ENCODE results near the gene VSTM2B. TPM values are rescaled to one million over a fixed set of nuclear protein-coding genes. Genes with fewer than 3 reads are reported as not detected.

Gene VSTM2B
- total RNA-seq, 1 donor from 2014 or later, result not detected

DNA sequence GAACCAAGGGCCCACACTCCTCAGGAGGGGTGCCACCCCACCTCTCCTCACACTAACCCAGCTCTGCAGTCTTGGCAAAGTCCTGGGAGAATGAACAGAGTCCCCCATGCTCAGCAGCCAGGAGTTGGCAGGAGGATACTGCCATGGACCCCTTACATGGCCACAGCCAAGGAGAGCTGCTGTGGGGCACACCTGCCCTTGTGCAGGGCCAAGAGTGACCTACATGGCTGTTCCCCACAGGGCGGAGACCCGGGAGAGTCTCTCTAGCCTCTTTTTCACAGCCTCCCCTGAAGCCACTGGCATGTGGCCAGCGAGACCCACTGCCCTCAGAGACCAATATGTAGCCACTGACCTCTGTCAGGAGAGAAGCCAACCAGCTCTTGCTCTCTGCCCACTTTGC lies 45.9 kb upstream of the VSTM2B start:
- TF ChIP-seq, protein P1, sequence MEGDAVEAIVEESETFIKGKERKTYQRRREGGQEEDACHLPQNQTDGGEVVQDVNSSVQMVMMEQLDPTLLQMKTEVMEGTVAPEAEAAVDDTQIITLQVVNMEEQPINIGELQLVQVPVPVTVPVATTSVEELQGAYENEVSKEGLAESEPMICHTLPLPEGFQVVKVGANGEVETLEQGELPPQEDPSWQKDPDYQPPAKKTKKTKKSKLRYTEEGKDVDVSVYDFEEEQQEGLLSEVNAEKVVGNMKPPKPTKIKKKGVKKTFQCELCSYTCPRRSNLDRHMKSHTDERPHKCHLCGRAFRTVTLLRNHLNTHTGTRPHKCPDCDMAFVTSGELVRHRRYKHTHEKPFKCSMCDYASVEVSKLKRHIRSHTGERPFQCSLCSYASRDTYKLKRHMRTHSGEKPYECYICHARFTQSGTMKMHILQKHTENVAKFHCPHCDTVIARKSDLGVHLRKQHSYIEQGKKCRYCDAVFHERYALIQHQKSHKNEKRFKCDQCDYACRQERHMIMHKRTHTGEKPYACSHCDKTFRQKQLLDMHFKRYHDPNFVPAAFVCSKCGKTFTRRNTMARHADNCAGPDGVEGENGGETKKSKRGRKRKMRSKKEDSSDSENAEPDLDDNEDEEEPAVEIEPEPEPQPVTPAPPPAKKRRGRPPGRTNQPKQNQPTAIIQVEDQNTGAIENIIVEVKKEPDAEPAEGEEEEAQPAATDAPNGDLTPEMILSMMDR (IDR thresholded peaks at IDR 0.05), result no peak
- H3K27me3 Mint-ChIP-seq (ENCODE audit: unreplicated experiment), result no peaks in the 10 kb centered on the region
- H3K4me3 Mint-ChIP-seq (ENCODE audit: unreplicated experiment), result no peak overlapping the region
- H3K36me3 Mint-ChIP-seq (ENCODE audit: unreplicated experiment), result no peaks in the 10 kb centered on the region
- H3K9me3 Mint-ChIP-seq (ENCODE audit: unreplicated experiment), result peaks cover 17% of the 10 kb centered on the region
- H3K27ac Mint-ChIP-seq (ENCODE audit: unreplicated experiment), result no peak overlapping the region
- H3K4me1 Mint-ChIP-seq (ENCODE audit: unreplicated experiment), result no peaks in the 10 kb centered on the region
- no peak for DNase-seq (ENCODE audit: extremely low spot score, unreplicated experiment)

DNA sequence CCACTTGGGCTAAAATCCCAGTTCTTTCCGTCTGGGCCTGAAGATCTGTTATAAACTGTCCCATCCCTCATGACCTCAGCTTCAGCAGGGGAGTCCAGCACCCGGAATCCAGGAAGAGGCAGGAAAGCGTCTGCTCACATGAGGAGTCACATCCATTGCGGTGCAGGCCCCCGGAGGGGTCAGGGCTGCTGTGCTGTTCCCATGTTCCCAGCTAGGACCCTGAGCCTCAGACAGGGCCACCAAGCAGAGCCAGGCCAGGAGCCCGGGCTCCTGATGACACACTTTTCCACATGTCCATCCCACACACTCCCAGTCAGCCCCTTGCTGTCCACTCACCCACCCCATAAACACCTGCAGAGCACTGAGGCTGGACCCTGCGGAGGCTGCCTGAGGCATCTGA lies 45.3 kb upstream of the VSTM2B start:
- DNase-seq (ENCODE audit: extremely low spot score, unreplicated experiment), result peak; percentile 79
- TF ChIP-seq, protein P1 (IDR thresholded peaks at IDR 0.05), result no peak

DNA sequence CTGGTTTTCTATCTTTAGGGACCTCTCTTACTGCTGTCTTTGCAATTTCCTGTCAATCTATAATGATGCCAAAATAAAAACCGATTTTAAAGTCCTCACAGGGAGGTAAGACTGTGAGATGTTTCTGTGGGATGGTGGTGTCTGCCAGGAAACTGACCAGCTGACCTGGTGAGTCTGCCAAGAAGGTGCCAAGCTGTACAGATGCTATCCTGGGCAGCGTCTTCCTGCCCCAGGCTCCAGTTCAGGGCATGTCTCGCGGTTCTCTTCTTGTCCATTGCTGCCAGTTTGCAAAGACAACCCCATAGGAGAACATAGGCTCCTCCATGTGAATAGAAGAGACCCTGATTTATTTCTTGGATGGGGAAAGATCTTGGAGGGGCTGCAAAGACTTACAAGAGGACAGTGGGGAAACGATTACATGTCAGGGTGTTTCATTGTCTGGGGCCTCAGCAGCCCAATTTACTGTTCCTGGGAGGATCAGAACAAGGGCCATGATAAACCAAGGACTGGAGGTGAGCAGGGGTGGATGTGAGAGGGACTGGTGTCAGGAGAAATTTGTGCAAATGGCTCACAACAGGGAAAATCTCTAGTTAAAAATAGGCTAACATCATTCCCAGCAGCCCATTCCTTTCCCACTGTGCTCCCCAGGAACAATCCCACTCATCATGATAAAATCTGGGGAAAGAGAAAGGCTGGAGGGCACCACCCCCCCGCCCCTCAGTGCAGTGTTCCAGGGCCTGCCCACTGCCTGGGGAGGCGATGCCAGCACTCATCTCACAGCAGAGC lies 42.7 kb upstream of the VSTM2B start:
- Mint-ChIP-seq H3K9me3 (ENCODE audit: unreplicated experiment) (peaks cover 13% of the 10 kb centered on the region), H3K27ac (ENCODE audit: unreplicated experiment) (no peak overlapping the region), H3K4me1 (ENCODE audit: unreplicated experiment) (no peaks in the 10 kb centered on the region), H3K27me3 (ENCODE audit: unreplicated experiment) (no peaks in the 10 kb centered on the region), H3K36me3 (ENCODE audit: unreplicated experiment) (no peaks in the 10 kb centered on the region), H3K4me3 (ENCODE audit: unreplicated experiment) (no peak overlapping the region)
- peak; percentile 25 for DNase-seq (ENCODE audit: extremely low spot score, unreplicated experiment)
- TF ChIP-seq, protein P1 (IDR thresholded peaks at IDR 0.05), result no peak

More for the DNA sequence above, 45.3 kb upstream of the VSTM2B start:
- Mint-ChIP-seq H3K36me3 (ENCODE audit: unreplicated experiment) (no peaks in the 10 kb centered on the region), H3K9me3 (ENCODE audit: unreplicated experiment) (peaks cover 17% of the 10 kb centered on the region), H3K4me1 (ENCODE audit: unreplicated experiment) (no peaks in the 10 kb centered on the region), H3K4me3 (ENCODE audit: unreplicated experiment) (no peak overlapping the region), H3K27me3 (ENCODE audit: unreplicated experiment) (no peaks in the 10 kb centered on the region), H3K27ac (ENCODE audit: unreplicated experiment) (no peak overlapping the region)

DNA sequence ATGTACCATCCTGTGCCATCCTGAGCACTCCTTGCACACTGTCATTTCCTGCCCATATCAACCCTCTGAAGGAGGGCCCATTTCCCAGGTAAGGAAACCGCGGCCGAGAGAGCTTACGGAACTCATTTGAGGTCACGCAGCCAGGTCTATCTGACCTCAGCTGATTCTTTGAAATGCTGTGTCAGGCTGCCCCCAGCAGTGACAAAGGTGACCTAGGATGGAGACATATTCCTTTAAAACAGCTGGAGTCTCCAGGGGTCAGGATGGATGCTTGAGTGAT lies 42.2 kb upstream of the VSTM2B start:
- TF ChIP-seq, protein P1 (IDR thresholded peaks at IDR 0.05), result no peak
- no peak overlapping the region for H3K27ac Mint-ChIP-seq (ENCODE audit: unreplicated experiment)
- H3K4me3 Mint-ChIP-seq (ENCODE audit: unreplicated experiment), result no peak overlapping the region
- no peaks in the 10 kb centered on the region for H3K36me3 Mint-ChIP-seq (ENCODE audit: unreplicated experiment)
- no peak for DNase-seq (ENCODE audit: extremely low spot score, unreplicated experiment)
- peaks cover 13% of the 10 kb centered on the region for H3K9me3 Mint-ChIP-seq (ENCODE audit: unreplicated experiment)
- no peaks in the 10 kb centered on the region for H3K27me3 Mint-ChIP-seq (ENCODE audit: unreplicated experiment)
- no peaks in the 10 kb centered on the region for H3K4me1 Mint-ChIP-seq (ENCODE audit: unreplicated experiment)

DNA sequence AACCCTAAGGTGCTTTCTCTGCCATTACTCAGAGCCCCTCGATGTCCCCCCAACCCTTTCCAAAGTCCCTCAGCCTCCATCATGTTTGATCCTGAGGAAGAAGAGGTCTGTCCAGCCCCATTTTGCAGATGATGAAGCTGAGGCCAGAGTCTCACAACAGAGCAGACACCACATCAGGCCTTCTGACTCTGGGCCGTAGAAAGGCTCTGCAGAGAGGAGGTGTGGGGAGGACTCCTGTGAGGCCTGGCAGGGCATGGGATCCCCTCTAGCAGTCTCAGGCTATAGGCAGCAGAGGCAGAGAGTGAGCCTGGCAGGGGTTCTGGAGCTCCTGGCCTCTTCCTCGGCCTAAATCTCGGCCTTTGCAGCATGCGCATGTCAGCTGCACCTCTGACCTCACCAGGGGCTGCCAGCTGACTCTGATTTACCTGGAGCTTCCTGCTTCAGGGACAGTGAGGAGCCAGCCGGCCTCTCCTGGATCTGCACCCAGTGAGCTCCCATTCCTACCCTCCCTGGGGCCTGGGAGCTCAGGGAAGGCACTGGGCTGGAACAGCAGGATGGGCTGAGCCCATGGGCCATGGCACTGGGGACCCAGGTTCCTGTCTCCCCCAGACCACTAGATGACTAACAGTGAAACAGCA lies 41.7 kb upstream of the VSTM2B start:
- no peak for DNase-seq (ENCODE audit: extremely low spot score, unreplicated experiment)
- Mint-ChIP-seq H3K27ac (ENCODE audit: unreplicated experiment) (no peak overlapping the region), H3K27me3 (ENCODE audit: unreplicated experiment) (no peaks in the 10 kb centered on the region), H3K36me3 (ENCODE audit: unreplicated experiment) (no peaks in the 10 kb centered on the region), H3K9me3 (ENCODE audit: unreplicated experiment) (peaks cover 13% of the 10 kb centered on the region), H3K4me1 (ENCODE audit: unreplicated experiment) (no peaks in the 10 kb centered on the region), H3K4me3 (ENCODE audit: unreplicated experiment) (no peak overlapping the region)
- TF ChIP-seq, protein P1 (IDR thresholded peaks at IDR 0.05), result no peak

Measured in osteocyte (in vitro differentiated cells).